22Rv1 (cell line): ENCODE data around the gene PLCB1.

ENCODE experiments used
- CTCF ChIP-seq: fragments of 450-650 bp; IDR thresholded peaks from 2 replicates; pipeline ENCODE4 v1.5.1; 2017; ENCODE audit warnings: mild to moderate bottlenecking
- ZFX ChIP-seq: fragments of 450-650 bp; IDR thresholded peaks from 2 replicates; pipeline ENCODE4 v1.6.1; 2017; ENCODE audit warnings: antibody characterized with exemption, borderline replicate concordance

GRCh38 chr20:8547968-8548588 lies 416.0 kb downstream of the PLCB1 start:
- TF ChIP-seq CTCF (no peak), ZFX (no peak)
